IMR-90 (cell line): ENCODE data around the gene FBLN1. TPM values are rescaled to one million over a fixed set of nuclear protein-coding genes. Genes with fewer than 3 reads are reported as not detected.

ENCODE experiments used
- ATAC-seq: fragments of 200-7000 bp; cut with Tn5 transposase; 2 replicates; pipeline ENCODE4 v1.9.1; 2020; ENCODE audit warnings: low read depth, mild to moderate bottlenecking, moderate library complexity
- BruUV-seq: library from RNA; stranded (reverse); fragments of 400-500 nt; replicated peaks from 2 replicates; lab custom pipeline; 2021; lab: Mats Ljungman, UMichigan
- CTCF ChIA-PET: fragments of 300-600 bp; formaldehyde crosslinking; extraction: SDS; loops from one replicate; lab custom pipeline; 2021; ENCODE audit warnings: antibody characterized with exemption; lab: Yijun Ruan, JAX
- POLR2A ChIA-PET: fragments of 300-600 bp; sonication (Branson Sonifier 250); formaldehyde crosslinking; loops from one replicate; lab custom pipeline; 2022; ENCODE audit warnings: antibody characterized with exemption; ENCODE audit not compliant: unreplicated experiment; lab: Charles Lee
- DNase-seq: peaks from one replicate; pipeline ENCODE4 v3.0.0; 2013
- H2AFZ ChIP-seq: replicated peaks from 2 replicates; pipeline ENCODE3; 2013; ENCODE audit warnings: low read length, mild to moderate bottlenecking; ENCODE audit not compliant: poor library complexity
- H2AK5ac ChIP-seq: 2 replicates; pipeline ENCODE4 v1.6.1; 2013; ENCODE audit warnings: low read depth, low read length, inconsistent platforms
- H2AK9ac ChIP-seq: replicated peaks from 2 replicates; pipeline ENCODE3; 2013; ENCODE audit warnings: mild to moderate bottlenecking, low read depth, low read length, moderate library complexity; ENCODE audit not compliant: poor library complexity
- H2BK120ac ChIP-seq: 2 replicates; pipeline ENCODE4 v1.6.1; 2013; ENCODE audit warnings: low read depth, low read length, inconsistent platforms
- H2BK15ac ChIP-seq: 3 replicates; pipeline ENCODE4 v1.6.1; 2013; ENCODE audit warnings: low read depth, low read length, inconsistent platforms
- H2BK20ac ChIP-seq: 2 replicates; pipeline ENCODE4 v1.6.1; 2013; ENCODE audit warnings: low read depth, mild to moderate bottlenecking, inconsistent platforms, low read length, moderate library complexity
- H2BK5ac ChIP-seq: 2 replicates; pipeline ENCODE4 v1.6.1; 2013; ENCODE audit warnings: mild to moderate bottlenecking, low read depth, low read length, inconsistent platforms; ENCODE audit not compliant: poor library complexity, severe bottlenecking
- H3K14ac ChIP-seq: replicated peaks from 2 replicates; pipeline ENCODE4 v1.6.1; 2013; ENCODE audit warnings: low read depth, low read length, inconsistent platforms
- H3K18ac ChIP-seq: 2 replicates; pipeline ENCODE4 v1.6.1; 2013; ENCODE audit warnings: low read depth, low read length, control low read depth
- H3K23ac ChIP-seq: 2 replicates; pipeline ENCODE4 v1.6.1; 2013; ENCODE audit warnings: low read depth, low read length, inconsistent platforms
- H3K27ac ChIP-seq: 2 replicates; pipeline ENCODE4 v1.5.1; 2013; ENCODE audit warnings: mild to moderate bottlenecking, control low read depth, low read length; ENCODE audit not compliant: insufficient read depth
- H3K27me3 ChIP-seq: 2 replicates; pipeline ENCODE4 v1.6.1; 2013; ENCODE audit warnings: low read length; ENCODE audit not compliant: control insufficient read depth, insufficient read depth
- H3K36me3 ChIP-seq: 2 replicates; pipeline ENCODE4 v1.6.1; 2013; ENCODE audit warnings: low read length, mixed read lengths; ENCODE audit not compliant: control insufficient read depth, insufficient read depth
- H3K4ac ChIP-seq: 2 replicates; pipeline ENCODE4 v1.6.1; 2013; ENCODE audit warnings: low read depth, low read length, inconsistent platforms
- H3K4me1 ChIP-seq: 2 replicates; pipeline ENCODE4 v1.6.1; 2013; ENCODE audit warnings: low read length, mixed read lengths; ENCODE audit not compliant: control insufficient read depth, insufficient read depth
- H3K4me2 ChIP-seq: 2 replicates; pipeline ENCODE4 v1.6.1; 2013; ENCODE audit warnings: low read depth, mild to moderate bottlenecking, control low read depth, low read length, moderate library complexity
- H3K4me3 ChIP-seq: 2 replicates; pipeline ENCODE4 v1.5.1; 2013; ENCODE audit warnings: low read depth, mild to moderate bottlenecking, control low read depth, low read length, moderate library complexity; ENCODE audit not compliant: insufficient read depth
- H3K56ac ChIP-seq: 2 replicates; pipeline ENCODE4 v1.6.1; 2013; ENCODE audit warnings: low read length, inconsistent platforms; ENCODE audit not compliant: insufficient read depth; ENCODE audit errors: extremely low read depth
- H3K79me1 ChIP-seq, 2 experiments: 2 replicates each; pipeline ENCODE4 v1.6.1; 2013; ENCODE audit warnings: low read length in 2 of 2, inconsistent platforms in 1 of 2, low read depth in 1 of 2
- H3K9ac ChIP-seq: 2 replicates; pipeline ENCODE4 v1.6.1; 2013; ENCODE audit warnings: low read depth, low read length, control low read depth
- H3K9me1 ChIP-seq: 2 replicates; pipeline ENCODE4 v1.6.1; 2013; ENCODE audit warnings: low read length, inconsistent platforms; ENCODE audit not compliant: insufficient read depth
- H3K9me3 ChIP-seq: 2 replicates; pipeline ENCODE4 v1.6.1; 2013; ENCODE audit warnings: low read length; ENCODE audit not compliant: control insufficient read depth, insufficient read depth
- H4K20me1 ChIP-seq: 2 replicates; pipeline ENCODE4 v1.6.1; 2013; ENCODE audit warnings: low read length, inconsistent platforms; ENCODE audit not compliant: insufficient read depth
- H4K5ac ChIP-seq: 2 replicates; pipeline ENCODE4 v1.6.1; 2013; ENCODE audit warnings: mild to moderate bottlenecking, low read depth, low read length, control low read depth
- H4K8ac ChIP-seq, 2 experiments: 2 replicates each; pipeline ENCODE4 v1.6.1; 2013; ENCODE audit warnings: low read depth in 2 of 2, low read length in 2 of 2, control low read depth in 1 of 2, inconsistent platforms in 1 of 2
- H4K91ac ChIP-seq: 2 replicates; pipeline ENCODE4 v1.6.1; 2013; ENCODE audit warnings: low read depth, low read length, inconsistent platforms; ENCODE audit not compliant: insufficient read depth
- CHD1 ChIP-seq: IDR thresholded peaks from 2 replicates; pipeline ENCODE4 v1.6.1; 2012; ENCODE audit warnings: low read depth, low read length, improper control_type of control experiment
- CTCF ChIP-seq: conservative IDR thresholded peaks from 2 replicates; pipeline ENCODE4 v1.5.1; 2012; ENCODE audit warnings: mild to moderate bottlenecking, low read depth, low read length, improper control_type of control experiment
- ELK1 ChIP-seq: fragments of 150-350 bp; IDR thresholded peaks from 2 replicates; pipeline ENCODE4 v1.6.1; 2016; ENCODE audit warnings: low read depth, mild to moderate bottlenecking, low read length, moderate library complexity, borderline replicate concordance
- FOS ChIP-seq: fragments of 150-350 bp; IDR thresholded peaks from 2 replicates; pipeline ENCODE4 v1.6.1; 2016; ENCODE audit warnings: low read depth, low read length
- RAD21 ChIP-seq: IDR thresholded peaks from 2 replicates; pipeline ENCODE4 v1.6.1; 2012; ENCODE audit warnings: low read length, improper control_type of control experiment
- RCOR1 ChIP-seq: IDR thresholded peaks from 2 replicates; pipeline ENCODE4 v1.6.1; 2012; ENCODE audit warnings: mild to moderate bottlenecking, low read length, improper control_type of control experiment; ENCODE audit not compliant: insufficient replicate concordance
- RFX5 ChIP-seq: IDR thresholded peaks from 2 replicates; pipeline ENCODE4 v1.8.0; 2012; ENCODE audit warnings: low read depth, mild to moderate bottlenecking, low read length, moderate library complexity
- SMC3 ChIP-seq: fragments of 150-350 bp; IDR thresholded peaks from 2 replicates; pipeline ENCODE4 v1.6.1; 2016; ENCODE audit warnings: low read depth, mild to moderate bottlenecking, antibody characterized with exemption, low read length, moderate library complexity
- USF2 ChIP-seq: fragments of 150-350 bp; IDR thresholded peaks from 2 replicates; pipeline ENCODE4 v1.6.1; 2017; ENCODE audit warnings: mild to moderate bottlenecking, antibody characterized with exemption, low read length, low read depth
- WGBS, 2 experiments: methylation state at CpG; one replicate each; pipeline versions ENCODE4 v1.1.5 to v1.1.7; 2013; ENCODE audit warnings: missing lambda C conversion rate in 2 of 2; ENCODE audit not compliant: insufficient read length in 1 of 2; ENCODE audit errors: extremely low coverage in 2 of 2; 5-methylcytosine and 5-hydroxymethylcytosine counted together
- dilution Hi-C: fragments of 300-500 bp; cut with HindIII; formaldehyde crosslinking; loops from one replicate; pipeline ENCODE4 v1.14.3; 2018; ENCODE audit warnings: low sequenced_read_pairs; ENCODE audit not compliant: unreplicated experiment
- in situ Hi-C: fragments of 300-500 bp; cut with MboI; formaldehyde crosslinking; loops from 3 replicates; pipeline ENCODE4 v1.14.3; 2019; ENCODE audit warnings: low sequenced_read_pairs, inconsistent platforms, mixed read lengths
- intact Hi-C: fragments of 100-400 bp; cut with micrococcal nuclease; formaldehyde crosslinking; loops from 2 replicates; pipeline ENCODE4 v1.10.0; 2022
- polyA plus RNA-seq, 3 experiments: library from polyadenylated mRNA; depleted of rRNA; stranded (reverse); fragments of >200 nt; gene quantifications; 2 replicates each; pipeline ENCODE4 v1.2.3, GENCODE V29; 2012; ENCODE audit warnings: low replicate concordance in 1 of 3
- total RNA-seq: library from RNA; depleted of rRNA; stranded (reverse); fragments of >200 nt; gene quantifications from 2 replicates; pipeline ENCODE4 v1.2.3, GENCODE V29; 2012

The FBLN1 gene
- total and polyA plus RNA-seq, 2 of the 4 experiments (the other 2 are of a cell fraction), result 11.3 to 87.9 TPM

GRCh38 chr22:45590262-45590661 lies 87.6 kb downstream of the FBLN1 start:
- intact Hi-C loops (no loop called here), dilution Hi-C loops (no loop called here), in situ Hi-C loops (no loop called here)
- peaks cover 9% of the 10 kb centered on the region for H3K9me1 ChIP-seq
- WGBS, 2 experiments, result 60% methylated on average over 2 of the region's 13 CpGs; no CpG with 5 or more reads in 1 of the 2 experiments
- no TSS peak for BruUV-seq
- no peak overlapping the region for H4K8ac ChIP-seq
- TF ChIP-seq USF2 (no peak), ELK1 (no peak), CHD1 (no peak), CTCF (no peak), RFX5 (no peak), SMC3 (no peak), RAD21 (no peak), RCOR1 (no peak), FOS (no peak)
- no peak overlapping the region for H3K23ac ChIP-seq
- H3K4ac ChIP-seq, result no peak overlapping the region
- H2AK9ac ChIP-seq, result no peak overlapping the region
- CTCF ChIA-PET, result no interaction called here
- H3K9ac ChIP-seq, result no peak overlapping the region
- POLR2A ChIA-PET, result no interaction called here
- no peak overlapping the region for H3K14ac ChIP-seq
- H4K91ac ChIP-seq, result no peak overlapping the region
- H3K4me3 ChIP-seq, result no peak overlapping the region
- H2AFZ ChIP-seq, result no peak overlapping the region
- peaks cover 9% of the 10 kb centered on the region; the same call in 1 of the 2 replicates for H3K4me1 ChIP-seq
- no peak overlapping the region for H3K4me2 ChIP-seq
- peaks cover 0 to 9% of the 10 kb centered on the region in 2 experiments; a peak in 2 of 4 replicates for H3K79me1 ChIP-seq
- DNase-seq, result no peak
- no peak overlapping the region for H3K27ac ChIP-seq
- no peak overlapping the region for H3K56ac ChIP-seq
- ATAC-seq, result no peak
- H2BK15ac ChIP-seq, result no peak overlapping the region
- no peak overlapping the region for H3K18ac ChIP-seq
- H2AK5ac ChIP-seq, result no peak overlapping the region
- H2BK20ac ChIP-seq, result no peak overlapping the region
- H3K36me3 ChIP-seq, result peaks cover 63% of the 10 kb centered on the region; the same call in 1 of the 2 replicates
- H2BK120ac ChIP-seq, result no peak overlapping the region
- H4K20me1 ChIP-seq, result peaks cover 8% of the 10 kb centered on the region
- no peak overlapping the region for H4K5ac ChIP-seq
- no peak overlapping the region for H2BK5ac ChIP-seq
- no peaks in the 10 kb centered on the region for H3K9me3 ChIP-seq
- H3K27me3 ChIP-seq, result no peaks in the 10 kb centered on the region
